Subcutaneous abdominal adipose tissue (tissue), 5 donors: Measurements from ENCODE around the gene MYO9A.

Source experiments
- H3K27ac ChIP-seq: one replicate; pipeline ENCODE4 v1.7.0; 2013; ENCODE audit warnings: low read depth, mild to moderate bottlenecking, inconsistent platforms, low read length, moderate library complexity
- H3K27me3 ChIP-seq, 5 donors: one replicate each; pipeline ENCODE4 v1.7.0; 2013; ENCODE audit warnings: low read length in 5 of 5, inconsistent platforms in 1 of 5; ENCODE audit not compliant: control insufficient read depth in 5 of 5, insufficient read depth in 4 of 5
- H3K36me3 ChIP-seq, 5 donors: one replicate each; pipeline ENCODE4 v1.7.0; 2013; ENCODE audit warnings: low read length in 5 of 5; ENCODE audit not compliant: control insufficient read depth in 5 of 5, insufficient read depth in 5 of 5
- H3K4me1 ChIP-seq, 5 donors: one replicate each; pipeline ENCODE4 v1.7.0; 2013; ENCODE audit warnings: low read length in 5 of 5, mild to moderate bottlenecking in 3 of 5, moderate library complexity in 1 of 5; ENCODE audit not compliant: control insufficient read depth in 5 of 5, insufficient read depth in 5 of 5
- H3K4me3 ChIP-seq, 5 donors: one replicate each; pipeline ENCODE4 v1.7.0; 2013; ENCODE audit warnings: low read length in 5 of 5, low read depth in 1 of 5
- H3K9ac ChIP-seq, 5 donors: one replicate each; pipeline ENCODE4 v1.7.0; 2013; ENCODE audit warnings: low read length in 5 of 5, mild to moderate bottlenecking in 4 of 5, moderate library complexity in 3 of 5
- H3K9me3 ChIP-seq, 5 donors: one replicate each; pipeline ENCODE4 v1.7.0; 2013; ENCODE audit warnings: low read length in 5 of 5; ENCODE audit not compliant: control insufficient read depth in 5 of 5
- donor health status: healthy.
- donor health status: healthy.
- donor health status: healthy.
- donor health status: healthy.
- donor health status: healthy.

Gene MYO9A

GRCh38 chr15:71809346-71809745 is 308.6 kb downstream of the MYO9A start:
- Histone ChIP-seq H3K27me3 (peaks cover 13 to 24% (median 18%) of the 10 kb centered on the region in 5 donors), H3K9me3 (no peaks in the 10 kb centered on the region), H3K9ac (no peak overlapping the region), H3K27ac (no peak overlapping the region), H3K4me3 (no peak overlapping the region), H3K4me1 (no peaks in the 10 kb centered on the region), H3K36me3 (no peaks in the 10 kb centered on the region)

GRCh38 chr15:71808311-71809020 is 309.5 kb downstream of the MYO9A start:
- Histone ChIP-seq H3K4me1 (no peaks in the 10 kb centered on the region), H3K9me3 (no peaks in the 10 kb centered on the region), H3K36me3 (no peaks in the 10 kb centered on the region), H3K9ac (no peak overlapping the region), H3K27me3 (peaks cover 13 to 24% (median 18%) of the 10 kb centered on the region in 5 donors), H3K27ac (no peak overlapping the region), H3K4me3 (no peak overlapping the region)

GRCh38 chr15:71807691-71808091 is 310.3 kb downstream of the MYO9A start:
- Histone ChIP-seq H3K36me3 (no peaks in the 10 kb centered on the region), H3K4me1 (no peaks in the 10 kb centered on the region), H3K9ac (no peak overlapping the region), H3K9me3 (no peaks in the 10 kb centered on the region), H3K4me3 (no peak overlapping the region), H3K27ac (no peak overlapping the region), H3K27me3 (peaks cover 14 to 24% (median 18%) of the 10 kb centered on the region in 5 donors)

GRCh38 chr15:71807125-71807629 is 310.8 kb downstream of the MYO9A start:
- no peak overlapping the region for H3K9ac ChIP-seq
- no peaks in the 10 kb centered on the region for H3K4me1 ChIP-seq
- H3K36me3 ChIP-seq = no peaks in the 10 kb centered on the region
- H3K4me3 ChIP-seq = no peak overlapping the region
- no peaks in the 10 kb centered on the region for H3K9me3 ChIP-seq
- peaks cover 16 to 28% (median 18%) of the 10 kb centered on the region in 5 donors for H3K27me3 ChIP-seq
- no peak overlapping the region for H3K27ac ChIP-seq

- H3K27ac ChIP-seq = no peak overlapping the region
- H3K4me3 ChIP-seq = no peak overlapping the region
- H3K36me3 ChIP-seq = no peaks in the 10 kb centered on the region
- no peaks in the 10 kb centered on the region for H3K9me3 ChIP-seq
- peaks cover 16 to 28% (median 18%) of the 10 kb centered on the region in 5 donors for H3K27me3 ChIP-seq
- no peaks in the 10 kb centered on the region for H3K4me1 ChIP-seq
- H3K9ac ChIP-seq = no peak overlapping the region
Observed at GRCh38 chr15:71806452-71806931, 311.5 kb downstream of the MYO9A start.

- Histone ChIP-seq H3K36me3 (no peaks in the 10 kb centered on the region), H3K9me3 (no peaks in the 10 kb centered on the region), H3K27ac (no peak overlapping the region), H3K9ac (no peak overlapping the region), H3K27me3 (peaks cover 11 to 26% (median 18%) of the 10 kb centered on the region in 5 donors), H3K4me1 (no peaks in the 10 kb centered on the region), H3K4me3 (no peak overlapping the region)
Observed at GRCh38 chr15:71804695-71805470, 313.1 kb downstream of the MYO9A start.

- no peaks in the 10 kb centered on the region for H3K4me1 ChIP-seq
- H3K4me3 ChIP-seq = no peak overlapping the region
- H3K27ac ChIP-seq = no peak overlapping the region
- no peaks in the 10 kb centered on the region for H3K36me3 ChIP-seq
- H3K9ac ChIP-seq = no peak overlapping the region
- H3K27me3 ChIP-seq = peaks cover 11 to 21% (median 14%) of the 10 kb centered on the region in 5 donors
- H3K9me3 ChIP-seq = no peaks in the 10 kb centered on the region
Observed at GRCh38 chr15:71804226-71804625, 313.7 kb downstream of the MYO9A start.

GRCh38 chr15:71802770-71803169 is 315.2 kb downstream of the MYO9A start:
- H3K9ac ChIP-seq = no peak overlapping the region

GRCh38 chr15:71801935-71802655 is 315.9 kb downstream of the MYO9A start:
- Histone ChIP-seq H3K27ac (no peak overlapping the region), H3K36me3 (no peaks in the 10 kb centered on the region), H3K9me3 (no peaks in the 10 kb centered on the region), H3K4me3 (no peak overlapping the region), H3K9ac (no peak overlapping the region), H3K4me1 (no peaks in the 10 kb centered on the region), H3K27me3 (peaks cover 0 to 9% (median 7%) of the 10 kb centered on the region in 5 donors)

More at GRCh38 chr15:71802770-71803169, 315.2 kb downstream of the MYO9A start:
- Histone ChIP-seq H3K27me3 (peaks cover 0 to 13% (median 10%) of the 10 kb centered on the region in 5 donors), H3K27ac (no peak overlapping the region), H3K9me3 (no peaks in the 10 kb centered on the region), H3K4me1 (no peaks in the 10 kb centered on the region), H3K4me3 (no peak overlapping the region), H3K36me3 (no peaks in the 10 kb centered on the region)
